GM23338 (cell line): ENCODE data around the gene MRPL32. TPM values are rescaled to one million over a fixed set of nuclear protein-coding genes. Genes with fewer than 3 reads are reported as not detected.

Experiments
- ATAC-seq: fragments of 200-7000 bp; cut with Tn5 transposase; 3 replicates; pipeline ENCODE4 v1.9.1; 2020
- DNase-seq: peaks from one replicate; pipeline ENCODE4 v3.0.0-alpha.2; 2015; ENCODE audit warnings: low spot score
- H2AFZ ChIP-seq: fragments of 200-600 bp; sonication (generic); 2 replicates; pipeline ENCODE4 v1.8.0; 2016; ENCODE audit warnings: antibody characterized with exemption, mild to moderate bottlenecking, moderate library complexity
- H3F3A ChIP-seq: fragments of 200-600 bp; sonication (generic); replicated peaks from 2 replicates; pipeline ENCODE4 v1.8.0; 2017; ENCODE audit warnings: antibody characterized with exemption, mixed run types, low read depth
- H3K27ac ChIP-seq: fragments of 200-600 bp; sonication (generic); 2 replicates; pipeline ENCODE4 v1.6.1; 2016; ENCODE audit warnings: low read depth
- H3K27me3 ChIP-seq: fragments of 200-600 bp; sonication (generic); 2 replicates; pipeline ENCODE4 v1.8.0; 2016; ENCODE audit warnings: mild to moderate bottlenecking, mixed run types, moderate library complexity; ENCODE audit not compliant: insufficient read depth
- H3K36me3 ChIP-seq: fragments of 200-600 bp; sonication (generic); 2 replicates; pipeline ENCODE4 v1.8.0; 2016; ENCODE audit warnings: mild to moderate bottlenecking; ENCODE audit not compliant: insufficient read depth
- H3K4me1 ChIP-seq: fragments of 200-600 bp; sonication (generic); 2 replicates; pipeline ENCODE4 v1.8.0; 2016; ENCODE audit warnings: mild to moderate bottlenecking, moderate library complexity; ENCODE audit not compliant: insufficient read depth
- H3K4me2 ChIP-seq: fragments of 200-600 bp; sonication (generic); 2 replicates; pipeline ENCODE4 v1.7.1; 2017; ENCODE audit warnings: mixed run types
- H3K4me3 ChIP-seq: fragments of 200-600 bp; sonication (generic); 2 replicates; pipeline ENCODE4 v1.6.1; 2016; ENCODE audit warnings: mixed run types
- H3K79me2 ChIP-seq: fragments of 200-600 bp; sonication (generic); replicated peaks from 2 replicates; pipeline ENCODE4 v1.8.0; 2017; ENCODE audit warnings: mild to moderate bottlenecking; ENCODE audit not compliant: insufficient read depth
- H3K9me2 ChIP-seq: fragments of 200-600 bp; sonication (generic); 2 replicates; pipeline ENCODE4 v1.8.0; 2017; ENCODE audit not compliant: insufficient read depth
- H4K20me1 ChIP-seq: fragments of 200-600 bp; sonication (generic); replicated peaks from 2 replicates; pipeline ENCODE4 v1.8.0; 2017; ENCODE audit warnings: mild to moderate bottlenecking; ENCODE audit not compliant: insufficient read depth
- H3K27ac Mint-ChIP-seq: 2 replicates; pipeline ENCODE4 v1.8.0; 2020; ENCODE audit warnings: inconsistent platforms, mild to moderate bottlenecking, moderate library complexity, mixed read lengths
- H3K27me3 Mint-ChIP-seq: 3 replicates; pipeline ENCODE4 v1.8.0; 2022; ENCODE audit warnings: low read depth, mild to moderate bottlenecking, moderate library complexity, mixed read lengths, inconsistent platforms; ENCODE audit not compliant: insufficient read depth, poor library complexity
- H3K36me3 Mint-ChIP-seq: 3 replicates; pipeline ENCODE4 v1.8.0; 2021; ENCODE audit warnings: low read depth, mild to moderate bottlenecking, inconsistent platforms, moderate library complexity, mixed read lengths
- H3K4me1 Mint-ChIP-seq: 3 replicates; pipeline ENCODE4 v1.8.0; 2020; ENCODE audit warnings: mild to moderate bottlenecking, inconsistent platforms, mixed read lengths
- H3K4me3 Mint-ChIP-seq: 3 replicates; pipeline ENCODE4 v1.8.0; 2021; ENCODE audit warnings: moderate library complexity, mild to moderate bottlenecking, inconsistent platforms, mixed read lengths
- H3K9me3 Mint-ChIP-seq: 3 replicates; pipeline ENCODE4 v1.8.0; 2020; ENCODE audit warnings: moderate library complexity, mild to moderate bottlenecking, inconsistent platforms, mixed read lengths
- CREB1 ChIP-seq: fragments of 250-450 bp; sonication (Bioruptor Pico); IDR thresholded peaks from 2 replicates; pipeline ENCODE4 v1.5.0; 2020; ENCODE audit warnings: low read depth, mild to moderate bottlenecking, moderate library complexity
- ETS1 ChIP-seq: IDR thresholded peaks from 2 replicates; pipeline ENCODE4 v1.6.1; 2016; ENCODE audit warnings: antibody characterized with exemption
- EZH2 ChIP-seq: fragments of 200-600 bp; sonication (generic); IDR thresholded peaks from one replicate; pipeline ENCODE4 v1.8.0; 2017; ENCODE audit warnings: antibody characterized with exemption, mild to moderate bottlenecking, low read depth; ENCODE audit not compliant: unreplicated experiment
- EZH2phosphoT487 ChIP-seq: fragments of 200-600 bp; sonication (generic); IDR thresholded peaks from one replicate; pipeline ENCODE4 v1.8.1; 2018; ENCODE audit warnings: antibody characterized with exemption; ENCODE audit not compliant: unreplicated experiment
- JUNB ChIP-seq: IDR thresholded peaks from one replicate; pipeline ENCODE4 v1.6.1; 2016; ENCODE audit warnings: antibody characterized with exemption; ENCODE audit not compliant: unreplicated experiment
- REST ChIP-seq: IDR thresholded peaks from one replicate; pipeline ENCODE4 v1.6.1; 2018; ENCODE audit warnings: antibody characterized with exemption; ENCODE audit not compliant: unreplicated experiment
- ZNF462 ChIP-seq: fragments of 250-450 bp; sonication (Bioruptor Pico); IDR thresholded peaks from 2 replicates; pipeline ENCODE4 v1.5.0; 2020; ENCODE audit warnings: mild to moderate bottlenecking, moderate library complexity
- polyA plus RNA-seq: library from polyadenylated mRNA; unstranded; fragments of >200 nt; fragmentation: Nextera tagmentation; extraction: Ambion mirVana; gene quantifications from 2 replicates; pipeline ENCODE4 v1.2.1, GENCODE V29; 2016
- total RNA-seq: library from RNA; depleted of rRNA; stranded (reverse); fragments of >200 nt; shearing (Covaris generic); gene quantifications from 2 replicates; pipeline ENCODE4 v1.2.3, GENCODE V29; 2014

The MRPL32 gene
- total and polyA plus RNA-seq, 2 experiments from 2014 or later = 93.4 to 303 TPM

GRCh38 chr7:42984137-42984536, 52.0 kb downstream of the MRPL32 start:
- Histone ChIP-seq H3K27me3 (no peaks in the 10 kb centered on the region), H3K27ac (no peak overlapping the region), H3K4me2 (no peak overlapping the region), H3K9me2 (peaks cover 5% of the 10 kb centered on the region), H3K79me2 (no peaks in the 10 kb centered on the region), H3K4me1 (no peaks in the 10 kb centered on the region), H3F3A (no peaks in the 10 kb centered on the region), H4K20me1 (no peaks in the 10 kb centered on the region), H3K36me3 (no peaks in the 10 kb centered on the region), H3K4me3 (no peak overlapping the region), H2AFZ (no peak overlapping the region)
- Mint-ChIP-seq H3K27ac (no peak overlapping the region), H3K27me3 (no peaks in the 10 kb centered on the region), H3K4me3 (no peak overlapping the region), H3K36me3 (no peaks in the 10 kb centered on the region), H3K4me1 (no peaks in the 10 kb centered on the region), H3K9me3 (peaks cover 5% of the 10 kb centered on the region; the same call in 2 of the 3 replicates)
- DNase-seq (no peak), ATAC-seq (no peak)
- TF ChIP-seq ETS1 (no peak), ZNF462 (no peak), CREB1 (CRISPR knock-in tag) (no peak), EZH2 (no peak), JUNB (no peak), EZH2phosphoT487 (no peak), REST (no peak)
